ENCODE measurements around the gene FIBCD1.

Gene FIBCD1

DNA sequence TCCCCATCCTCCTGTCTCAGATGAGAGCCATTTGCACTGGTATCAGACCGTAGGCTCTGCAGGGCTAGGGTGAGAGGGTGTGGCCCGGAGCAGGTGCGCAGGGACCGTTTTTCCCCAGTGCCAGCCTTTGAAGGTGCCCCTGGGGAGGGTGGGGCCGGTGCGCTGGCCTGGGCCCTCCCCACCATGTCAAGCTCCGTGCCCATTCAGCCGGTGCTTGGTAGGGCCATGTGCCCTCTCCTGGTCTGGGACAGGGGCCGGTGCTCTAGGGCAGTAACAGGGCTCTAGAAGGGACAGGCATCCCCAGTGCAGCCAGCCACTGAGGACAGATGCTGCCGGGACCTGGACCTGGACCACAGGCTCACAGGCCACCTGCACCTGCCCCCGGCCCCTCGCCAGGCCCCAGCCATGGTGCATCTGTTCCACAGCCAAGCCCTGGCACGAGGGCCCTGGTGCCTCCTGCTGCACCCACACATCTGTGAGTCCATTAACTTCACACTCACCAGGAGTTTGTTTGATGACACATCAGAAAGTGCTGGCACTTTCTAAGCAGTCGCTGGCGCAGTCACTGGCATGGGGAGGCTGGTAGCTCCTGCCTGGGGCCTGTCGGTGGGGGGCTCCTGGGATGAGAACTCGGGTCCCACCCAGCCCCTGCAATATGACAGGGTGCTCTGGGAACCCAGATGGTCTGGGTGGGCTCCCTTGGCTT is 37.4 kb downstream of the FIBCD1 start:
- TF ChIP-seq, protein P1, sequence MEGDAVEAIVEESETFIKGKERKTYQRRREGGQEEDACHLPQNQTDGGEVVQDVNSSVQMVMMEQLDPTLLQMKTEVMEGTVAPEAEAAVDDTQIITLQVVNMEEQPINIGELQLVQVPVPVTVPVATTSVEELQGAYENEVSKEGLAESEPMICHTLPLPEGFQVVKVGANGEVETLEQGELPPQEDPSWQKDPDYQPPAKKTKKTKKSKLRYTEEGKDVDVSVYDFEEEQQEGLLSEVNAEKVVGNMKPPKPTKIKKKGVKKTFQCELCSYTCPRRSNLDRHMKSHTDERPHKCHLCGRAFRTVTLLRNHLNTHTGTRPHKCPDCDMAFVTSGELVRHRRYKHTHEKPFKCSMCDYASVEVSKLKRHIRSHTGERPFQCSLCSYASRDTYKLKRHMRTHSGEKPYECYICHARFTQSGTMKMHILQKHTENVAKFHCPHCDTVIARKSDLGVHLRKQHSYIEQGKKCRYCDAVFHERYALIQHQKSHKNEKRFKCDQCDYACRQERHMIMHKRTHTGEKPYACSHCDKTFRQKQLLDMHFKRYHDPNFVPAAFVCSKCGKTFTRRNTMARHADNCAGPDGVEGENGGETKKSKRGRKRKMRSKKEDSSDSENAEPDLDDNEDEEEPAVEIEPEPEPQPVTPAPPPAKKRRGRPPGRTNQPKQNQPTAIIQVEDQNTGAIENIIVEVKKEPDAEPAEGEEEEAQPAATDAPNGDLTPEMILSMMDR (IDR thresholded peaks at IDR 0.05): no peak

- TF ChIP-seq, protein P1 (IDR thresholded peaks at IDR 0.05): no peak
Observed at GRCh38 chr9:130900701-130901497, 38.1 kb downstream of the FIBCD1 start.

DNA sequence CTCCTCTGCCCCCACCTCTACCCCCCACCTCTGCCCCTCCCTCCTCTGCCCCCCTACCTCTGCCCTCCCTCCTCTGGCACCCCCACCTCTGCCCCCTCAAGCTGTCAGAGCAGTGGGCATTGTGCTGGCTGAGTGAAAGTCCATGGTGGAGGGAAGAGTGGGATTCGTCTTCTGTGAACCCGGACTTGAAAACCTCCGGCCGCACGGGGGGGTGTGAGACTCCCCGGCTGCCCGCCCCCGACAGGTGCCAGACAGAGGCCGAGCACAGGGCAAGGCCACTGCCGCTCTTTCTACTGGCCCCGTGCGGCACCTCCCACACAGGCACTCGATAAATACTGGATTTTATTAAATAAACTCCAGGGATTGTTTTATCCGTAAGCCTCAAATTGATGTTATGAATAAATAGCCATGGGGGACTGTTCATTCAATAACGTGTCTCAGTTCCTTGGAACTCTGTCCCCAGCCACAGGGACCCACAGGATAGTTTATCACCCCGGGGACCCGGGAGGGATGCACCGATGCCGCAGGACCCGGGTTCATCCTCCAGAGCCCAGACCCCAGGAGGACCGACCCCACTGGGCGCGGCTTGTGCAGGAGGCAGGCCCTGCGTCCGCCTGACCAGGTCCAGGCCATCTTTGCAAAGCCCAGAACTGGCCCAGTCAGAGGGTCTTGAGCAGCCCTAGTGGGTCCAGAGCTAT is 39.8 kb downstream of the FIBCD1 start:
- TF ChIP-seq, protein P1 (IDR thresholded peaks at IDR 0.05): no peak

- TF ChIP-seq, protein P1 (IDR thresholded peaks at IDR 0.05): no peak
Observed at GRCh38 chr9:130898552-130898852, 40.5 kb downstream of the FIBCD1 start.

- TF ChIP-seq, protein P1 (IDR thresholded peaks at IDR 0.05): no peak
Observed at GRCh38 chr9:130897848-130898551, 41.0 kb downstream of the FIBCD1 start.

GRCh38 chr9:130897105-130897751 is 41.8 kb downstream of the FIBCD1 start:
- TF ChIP-seq, protein P1 (IDR thresholded peaks at IDR 0.05): no peak

Measured in LNCAP (cell line).